ENCODE results near the gene SLC9A9. TPM values are rescaled to one million over a fixed set of nuclear protein-coding genes. Genes with fewer than 3 reads are reported as not detected.

SLC9A9 gene
- total and polyA plus RNA-seq, 8 donors = 0.28 to 5.9 (median 0.75) TPM

DNA sequence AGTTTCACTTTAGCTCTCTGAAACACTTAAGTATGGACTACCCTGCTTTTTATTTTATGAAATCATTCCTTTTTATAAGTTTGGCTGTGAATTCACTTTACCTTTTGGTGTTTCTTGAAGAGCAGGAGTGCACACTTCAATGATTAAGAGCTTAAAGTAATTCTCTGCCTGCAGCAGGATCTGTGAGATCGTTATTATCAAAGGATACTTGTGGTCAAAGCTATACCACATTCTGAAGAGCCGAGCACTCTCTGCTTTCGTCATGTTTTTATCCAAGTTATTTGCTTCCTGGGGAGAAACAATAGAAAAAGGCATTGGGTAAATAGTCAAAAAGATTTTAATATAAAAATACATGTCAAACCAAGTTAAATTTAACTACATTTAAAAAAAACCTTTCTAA lies 485.0 kb downstream of the SLC9A9 start:
- WGBS, 2 donors = 72 to 79% methylated on average over 3 of the region's 3 CpGs

DNA sequence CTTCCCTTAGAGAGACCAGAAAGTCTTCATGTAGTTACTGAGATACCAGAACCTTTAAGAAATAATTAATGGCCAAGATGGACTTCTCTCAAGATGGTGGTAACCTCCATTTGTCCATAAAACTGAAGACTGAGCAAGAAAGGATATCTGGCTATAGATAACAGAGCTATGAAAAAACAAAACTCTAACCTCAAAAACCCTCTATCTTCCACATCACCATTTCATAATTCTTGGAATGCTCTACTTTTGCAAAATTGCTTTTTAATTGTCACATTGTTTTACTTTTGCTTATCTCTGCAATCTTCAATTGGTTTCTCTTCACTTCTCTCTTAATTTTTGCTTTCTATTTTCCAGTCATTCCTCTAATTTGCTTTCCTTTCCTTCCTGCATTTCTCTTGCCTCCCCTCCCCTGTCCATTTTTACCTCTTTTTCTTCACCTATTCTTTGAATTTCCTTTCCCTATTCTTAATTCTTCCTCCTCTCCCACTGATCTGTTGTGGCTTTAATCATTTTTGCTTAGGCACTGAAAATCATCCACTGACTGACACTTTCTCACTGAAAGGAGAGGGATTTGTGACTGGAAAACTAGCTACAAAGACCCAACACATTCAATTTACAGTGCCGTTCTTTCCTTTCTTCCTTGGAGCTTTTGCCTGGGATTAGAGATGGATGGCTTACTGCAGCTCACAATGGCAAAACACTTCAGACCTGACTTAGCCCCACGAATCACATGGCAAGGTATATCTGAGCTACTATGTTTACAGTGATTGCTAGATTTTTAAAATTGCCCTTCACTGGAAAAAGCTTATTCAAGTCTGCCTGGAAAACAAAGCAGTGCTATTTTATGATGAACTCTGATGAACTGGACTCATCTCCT lies 485.9 kb downstream of the SLC9A9 start:
- no peak for DNase-seq
- no peak for ATAC-seq
- Histone ChIP-seq H3K27ac (no peak overlapping the region), H3K4me3 (no peak overlapping the region), H3K27me3 (no peaks in the 10 kb centered on the region), H3K36me3 (no peaks in the 10 kb centered on the region), H3K9me3 (no peaks in the 10 kb centered on the region), H3K4me1 (no peaks in the 10 kb centered on the region)
- WGBS, 2 donors = 67% methylated on average over 2 of the region's 2 CpGs
- TF ChIP-seq, protein P1, sequence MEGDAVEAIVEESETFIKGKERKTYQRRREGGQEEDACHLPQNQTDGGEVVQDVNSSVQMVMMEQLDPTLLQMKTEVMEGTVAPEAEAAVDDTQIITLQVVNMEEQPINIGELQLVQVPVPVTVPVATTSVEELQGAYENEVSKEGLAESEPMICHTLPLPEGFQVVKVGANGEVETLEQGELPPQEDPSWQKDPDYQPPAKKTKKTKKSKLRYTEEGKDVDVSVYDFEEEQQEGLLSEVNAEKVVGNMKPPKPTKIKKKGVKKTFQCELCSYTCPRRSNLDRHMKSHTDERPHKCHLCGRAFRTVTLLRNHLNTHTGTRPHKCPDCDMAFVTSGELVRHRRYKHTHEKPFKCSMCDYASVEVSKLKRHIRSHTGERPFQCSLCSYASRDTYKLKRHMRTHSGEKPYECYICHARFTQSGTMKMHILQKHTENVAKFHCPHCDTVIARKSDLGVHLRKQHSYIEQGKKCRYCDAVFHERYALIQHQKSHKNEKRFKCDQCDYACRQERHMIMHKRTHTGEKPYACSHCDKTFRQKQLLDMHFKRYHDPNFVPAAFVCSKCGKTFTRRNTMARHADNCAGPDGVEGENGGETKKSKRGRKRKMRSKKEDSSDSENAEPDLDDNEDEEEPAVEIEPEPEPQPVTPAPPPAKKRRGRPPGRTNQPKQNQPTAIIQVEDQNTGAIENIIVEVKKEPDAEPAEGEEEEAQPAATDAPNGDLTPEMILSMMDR (IDR thresholded peaks at IDR 0.05) = no peak
- intact Hi-C loops (cut with DNase I) = no loop called here
- FAIRE-seq = no peak

More for the DNA sequence above, 485.0 kb downstream of the SLC9A9 start:
- DNase-seq = no peak
- no peaks in the 10 kb centered on the region for H3K27me3 ChIP-seq
- H3K9me3 ChIP-seq = no peaks in the 10 kb centered on the region
- H3K27ac ChIP-seq = no peak overlapping the region
- no peak overlapping the region for H3K4me3 ChIP-seq
- intact Hi-C loops (cut with DNase I) = no loop called here
- no peaks in the 10 kb centered on the region for H3K36me3 ChIP-seq
- TF ChIP-seq, protein P1 (IDR thresholded peaks at IDR 0.05) = no peak
- no peaks in the 10 kb centered on the region for H3K4me1 ChIP-seq
- no peak for ATAC-seq
- FAIRE-seq = no peak

DNA sequence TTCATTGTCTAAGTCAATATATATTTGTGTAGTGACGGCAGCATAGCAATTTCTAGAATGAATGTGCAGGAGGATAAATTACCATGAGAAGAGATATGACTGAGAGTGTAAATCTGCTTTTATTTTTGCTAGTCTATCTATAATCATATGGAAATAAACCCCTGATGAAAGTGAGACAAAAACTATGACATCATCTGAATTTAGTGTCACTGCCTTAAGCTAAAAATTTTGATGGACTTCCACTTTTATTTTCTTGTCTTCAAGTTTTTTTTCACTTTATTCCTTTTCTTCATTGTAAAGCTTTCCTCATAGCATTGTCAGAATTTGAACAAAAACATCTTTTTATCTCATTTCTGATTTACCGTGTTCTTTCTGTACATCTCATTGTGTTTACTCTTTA lies 486.7 kb downstream of the SLC9A9 start:
- no peak for FAIRE-seq
- no peaks in the 10 kb centered on the region for H3K27me3 ChIP-seq
- H3K4me3 ChIP-seq = no peak overlapping the region
- H3K4me1 ChIP-seq = no peaks in the 10 kb centered on the region
- no peak for ATAC-seq
- H3K27ac ChIP-seq = no peak overlapping the region
- TF ChIP-seq, protein P1 (IDR thresholded peaks at IDR 0.05) = no peak
- H3K9me3 ChIP-seq = no peaks in the 10 kb centered on the region
- intact Hi-C loops (cut with DNase I) = no loop called here
- no peaks in the 10 kb centered on the region for H3K36me3 ChIP-seq
- DNase-seq = no peak
- WGBS, 2 donors = 74% methylated on average over 2 of the region's 2 CpGs

DNA sequence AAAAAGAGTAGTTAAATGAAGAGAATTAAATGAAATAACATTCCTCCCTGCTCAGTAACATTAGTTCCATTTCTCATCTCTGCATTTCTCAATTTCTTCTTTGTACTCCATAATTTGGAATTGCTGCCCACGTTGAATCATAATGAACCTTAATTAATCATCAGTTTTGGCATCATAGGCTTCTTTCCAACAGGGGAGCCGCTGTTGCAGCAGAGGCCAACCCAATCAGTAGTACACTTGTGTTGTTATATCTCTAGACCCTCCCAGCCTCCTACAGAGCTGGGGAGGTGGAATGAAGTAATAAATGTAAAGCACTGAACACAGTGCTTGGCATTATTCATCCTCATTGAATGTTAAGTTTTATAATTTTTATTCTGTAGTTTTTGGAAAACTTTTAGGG lies 488.0 kb downstream of the SLC9A9 start:
- intact Hi-C loops (cut with DNase I) = no loop called here
- Histone ChIP-seq H3K36me3 (no peaks in the 10 kb centered on the region), H3K27me3 (no peaks in the 10 kb centered on the region), H3K4me1 (peaks cover 0 to 4% (median 0%) of the 10 kb centered on the region in 3 donors), H3K9me3 (no peaks in the 10 kb centered on the region), H3K4me3 (no peak overlapping the region), H3K27ac (no peak overlapping the region)
- peak in 2 of 4 donors; percentile 48 to 55 for ATAC-seq
- TF ChIP-seq, protein P1 (IDR thresholded peaks at IDR 0.05) = no peak
- FAIRE-seq = no peak
- WGBS, 2 donors = 17 to 18% methylated on average over 2 of the region's 2 CpGs
- no peak for DNase-seq
